ENCODE results near the gene VAPA. TPM values are rescaled to one million over a fixed set of nuclear protein-coding genes. Genes with fewer than 3 reads are reported as not detected.

VAPA gene
- total and polyA plus RNA-seq, 10 donors, result 53.1 to 290 (median 181) TPM

GRCh38 chr18:9968081-9968848 is 54.4 kb downstream of the VAPA start:
- Histone ChIP-seq H3K27ac (no peak overlapping the region), H3K4me1 (peaks cover 3 to 43% (median 19%) of the 10 kb centered on the region in 6 donors), H3K9me3 (no peaks in the 10 kb centered on the region), H3K27me3 (replicated peaks in 1 of 7) (peaks cover 0 to 36% (median 11%) of the 10 kb centered on the region in 7 donors), H3K36me3 (no peaks in the 10 kb centered on the region), H3K4me3 (peak overlapping the region in 1 of 8 donors; percentile 16)
- 40 to 54% (median 47%) methylated on average over 31 of the region's 31 CpGs for WGBS, 5 donors
- peak in 1 of 3 donors; percentile 13 for TF ChIP-seq POLR2AphosphoS5 (IDR thresholded peaks at IDR 0.05)
- TF ChIP-seq POLR2A (IDR thresholded peaks at IDR 0.05), result no peak
- TF ChIP-seq CTCF (IDR thresholded peaks at IDR 0.05 in 8 of 11, conservative IDR thresholded peaks at IDR 0.05 in 3 of 11), result no peak
- peak; percentile 72 for DNase-seq
- intact Hi-C loops (cut with DNase I; ENCODE audit: low total_unique reads), result no loop called here

- no peak overlapping the region for H3K27ac ChIP-seq
- H3K4me1 ChIP-seq, result peaks cover 3 to 43% (median 19%) of the 10 kb centered on the region in 6 donors
- no peak for DNase-seq
- H3K9me3 ChIP-seq, result no peaks in the 10 kb centered on the region
- intact Hi-C loops (cut with DNase I; ENCODE audit: low total_unique reads), result no loop called here
- peak overlapping the region in 1 of 8 donors; percentile 6 for H3K4me3 ChIP-seq
- TF ChIP-seq CTCF (IDR thresholded peaks at IDR 0.05 in 8 of 11, conservative IDR thresholded peaks at IDR 0.05 in 3 of 11) (no peak), POLR2A (IDR thresholded peaks at IDR 0.05) (no peak), POLR2AphosphoS5 (IDR thresholded peaks at IDR 0.05) (no peak)
- H3K27me3 ChIP-seq (replicated peaks in 1 of 7), result peaks cover 0 to 36% (median 11%) of the 10 kb centered on the region in 7 donors
- 19 to 47% (median 33%) methylated on average over 14 of the region's 14 CpGs for WGBS, 5 donors
- H3K36me3 ChIP-seq, result no peaks in the 10 kb centered on the region
Measured at GRCh38 chr18:9969247-9969646, 55.4 kb downstream of the VAPA start.

- no peak overlapping the region for H3K27ac ChIP-seq
- intact Hi-C loops (cut with DNase I; ENCODE audit: low total_unique reads), result loop anchor here (2.0 kb wide), 1 partner anchor 549 kb away; no protein-coding TSS in a partner anchor
- H3K4me1 ChIP-seq, result peaks cover 2 to 33% (median 12%) of the 10 kb centered on the region in 6 donors
- H3K27me3 ChIP-seq (replicated peaks in 1 of 7), result peaks cover 0 to 36% (median 11%) of the 10 kb centered on the region in 7 donors
- H3K9me3 ChIP-seq, result peaks cover 0 to 18% (median 15%) of the 10 kb centered on the region in 8 donors
- no peak for TF ChIP-seq POLR2A (IDR thresholded peaks at IDR 0.05)
- TF ChIP-seq POLR2AphosphoS5 (IDR thresholded peaks at IDR 0.05), result no peak
- TF ChIP-seq CTCF (IDR thresholded peaks at IDR 0.05 in 8 of 11, conservative IDR thresholded peaks at IDR 0.05 in 3 of 11), result peak; percentile 60 to 86 (median 78)
- WGBS, 5 donors, result 6 to 7% (median 6%) methylated on average over 4 of the region's 4 CpGs
- no peak overlapping the region for H3K4me3 ChIP-seq
- H3K36me3 ChIP-seq, result no peaks in the 10 kb centered on the region
- DNase-seq, result no peak
Measured at GRCh38 chr18:9971313-9971920, 57.6 kb downstream of the VAPA start.

- intact Hi-C loops (cut with DNase I; ENCODE audit: low total_unique reads), result no loop called here
- no peaks in the 10 kb centered on the region for H3K36me3 ChIP-seq
- peaks cover 0 to 27% (median 11%) of the 10 kb centered on the region in 7 donors for H3K27me3 ChIP-seq (replicated peaks in 1 of 7)
- H3K9me3 ChIP-seq, result peaks cover 0 to 32% (median 24%) of the 10 kb centered on the region in 8 donors
- no peak for TF ChIP-seq CTCF (IDR thresholded peaks at IDR 0.05 in 8 of 11, conservative IDR thresholded peaks at IDR 0.05 in 3 of 11)
- TF ChIP-seq POLR2A (IDR thresholded peaks at IDR 0.05), result no peak
- no peak for TF ChIP-seq POLR2AphosphoS5 (IDR thresholded peaks at IDR 0.05)
- H3K27ac ChIP-seq, result no peak overlapping the region
- H3K4me1 ChIP-seq, result peaks cover 0 to 22% (median 9%) of the 10 kb centered on the region in 6 donors
- DNase-seq, result no peak
- 78 to 89% (median 88%) methylated on average over 4 of the region's 4 CpGs for WGBS, 5 donors
- H3K4me3 ChIP-seq, result no peak overlapping the region
Measured at GRCh38 chr18:9973470-9973869, 59.7 kb downstream of the VAPA start.

All from spleen (tissue), 11 donors.